ENCODE results near the gene RBFA.

- TF ChIP-seq, protein P1, sequence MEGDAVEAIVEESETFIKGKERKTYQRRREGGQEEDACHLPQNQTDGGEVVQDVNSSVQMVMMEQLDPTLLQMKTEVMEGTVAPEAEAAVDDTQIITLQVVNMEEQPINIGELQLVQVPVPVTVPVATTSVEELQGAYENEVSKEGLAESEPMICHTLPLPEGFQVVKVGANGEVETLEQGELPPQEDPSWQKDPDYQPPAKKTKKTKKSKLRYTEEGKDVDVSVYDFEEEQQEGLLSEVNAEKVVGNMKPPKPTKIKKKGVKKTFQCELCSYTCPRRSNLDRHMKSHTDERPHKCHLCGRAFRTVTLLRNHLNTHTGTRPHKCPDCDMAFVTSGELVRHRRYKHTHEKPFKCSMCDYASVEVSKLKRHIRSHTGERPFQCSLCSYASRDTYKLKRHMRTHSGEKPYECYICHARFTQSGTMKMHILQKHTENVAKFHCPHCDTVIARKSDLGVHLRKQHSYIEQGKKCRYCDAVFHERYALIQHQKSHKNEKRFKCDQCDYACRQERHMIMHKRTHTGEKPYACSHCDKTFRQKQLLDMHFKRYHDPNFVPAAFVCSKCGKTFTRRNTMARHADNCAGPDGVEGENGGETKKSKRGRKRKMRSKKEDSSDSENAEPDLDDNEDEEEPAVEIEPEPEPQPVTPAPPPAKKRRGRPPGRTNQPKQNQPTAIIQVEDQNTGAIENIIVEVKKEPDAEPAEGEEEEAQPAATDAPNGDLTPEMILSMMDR (IDR thresholded peaks at IDR 0.05), result no peak
- no peak for TF ChIP-seq POLR2A (IDR thresholded peaks at IDR 0.05)
Measured at GRCh38 chr18:80077873-80078272, 43.6 kb downstream of the RBFA start.

Measured in uterus (tissue), 2 donors.